Stimulated activated naive B cell treated with anti-CD40 and anti-IgM and Interleukin-4, amounts not matched to agents 10 μg/mL and 1 μg/mL and 100 μg/mL, for 72 hours (primary cell): ENCODE results near the gene TMEM245.
A peak's percentile ranks its signal among the peaks of the same experiment; 100 is the strongest.

Source experiments
- ATAC-seq, 2 donors: fragments of 150-1000 bp; cut with Tn5 transposase; replicated peaks; 2 replicates each; pipeline ENCODE4 v1.10.0; 2021; ENCODE audit warnings: moderate library complexity in 1 of 2
- DNase-seq: peaks from one replicate; pipeline ENCODE4 v3.0.0; 2021
- H3K27ac Mint-ChIP-seq: one replicate; pipeline ENCODE4 v1.8.0; 2022; ENCODE audit warnings: mild to moderate bottlenecking, mixed read lengths
- H3K27me3 Mint-ChIP-seq, 2 donors: one replicate each; pipeline ENCODE4 v1.8.0; 2022; ENCODE audit warnings: mixed read lengths in 2 of 2
- H3K36me3 Mint-ChIP-seq, 2 donors: one replicate each; pipeline ENCODE4 v1.8.0; 2022; ENCODE audit warnings: mixed read lengths in 2 of 2, mild to moderate bottlenecking in 1 of 2
- H3K4me1 Mint-ChIP-seq, 2 donors: one replicate each; pipeline ENCODE4 v1.8.0; 2022; ENCODE audit warnings: mixed read lengths in 2 of 2, mild to moderate bottlenecking in 1 of 2
- H3K4me3 Mint-ChIP-seq, 2 donors: one replicate each; pipeline ENCODE4 v1.8.0; 2022; ENCODE audit warnings: mild to moderate bottlenecking in 2 of 2, mixed read lengths in 2 of 2, moderate library complexity in 1 of 2
- H3K9me3 Mint-ChIP-seq, 2 donors: one replicate each; pipeline ENCODE4 v1.8.0; 2022; ENCODE audit warnings: mixed read lengths in 2 of 2, mild to moderate bottlenecking in 1 of 2

TMEM245 gene

GRCh38 chr9:109028457-109028856 is 91.3 kb downstream of the TMEM245 start:
- peaks cover 38 to 44% of the 10 kb centered on the region in 2 donors for H3K36me3 Mint-ChIP-seq
- DNase-seq (no peak), ATAC-seq (no peak)
- no peak overlapping the region for H3K4me3 Mint-ChIP-seq
- H3K27me3 Mint-ChIP-seq = no peaks in the 10 kb centered on the region
- H3K4me1 Mint-ChIP-seq = peaks cover 0 to 3% of the 10 kb centered on the region in 2 donors
- no peaks in the 10 kb centered on the region for H3K9me3 Mint-ChIP-seq
- no peak overlapping the region for H3K27ac Mint-ChIP-seq

GRCh38 chr9:109027176-109027575 is 92.6 kb downstream of the TMEM245 start:
- no peaks in the 10 kb centered on the region for H3K27me3 Mint-ChIP-seq
- peaks cover 0 to 3% of the 10 kb centered on the region in 2 donors for H3K4me1 Mint-ChIP-seq
- no peak overlapping the region for H3K27ac Mint-ChIP-seq
- H3K36me3 Mint-ChIP-seq = peaks cover 32 to 43% of the 10 kb centered on the region in 2 donors
- H3K4me3 Mint-ChIP-seq = no peak overlapping the region
- H3K9me3 Mint-ChIP-seq = no peaks in the 10 kb centered on the region
- ATAC-seq (no peak), DNase-seq (no peak)

GRCh38 chr9:109026306-109026705 is 93.4 kb downstream of the TMEM245 start:
- ATAC-seq (no peak), DNase-seq (no peak)
- Mint-ChIP-seq H3K27ac (no peak overlapping the region), H3K9me3 (no peaks in the 10 kb centered on the region), H3K4me3 (no peak overlapping the region), H3K4me1 (peaks cover 0 to 3% of the 10 kb centered on the region in 2 donors), H3K27me3 (no peaks in the 10 kb centered on the region), H3K36me3 (peaks cover 29 to 40% of the 10 kb centered on the region in 2 donors)

- H3K4me3 Mint-ChIP-seq = no peak overlapping the region
- no peaks in the 10 kb centered on the region for H3K9me3 Mint-ChIP-seq
- H3K4me1 Mint-ChIP-seq = peaks cover under 1 to 3% of the 10 kb centered on the region in 2 donors
- H3K27me3 Mint-ChIP-seq = no peaks in the 10 kb centered on the region
- DNase-seq = no peak
- H3K27ac Mint-ChIP-seq = no peak overlapping the region
- peaks cover 32 to 44% of the 10 kb centered on the region in 2 donors for H3K36me3 Mint-ChIP-seq
- no peak for ATAC-seq
Measured at GRCh38 chr9:109022873-109023272, 96.9 kb downstream of the TMEM245 start.

GRCh38 chr9:109020581-109021511 is 98.9 kb downstream of the TMEM245 start:
- Mint-ChIP-seq H3K27ac (no peak overlapping the region), H3K9me3 (no peaks in the 10 kb centered on the region), H3K27me3 (no peaks in the 10 kb centered on the region), H3K36me3 (peaks cover 23 to 32% of the 10 kb centered on the region in 2 donors), H3K4me3 (no peak overlapping the region), H3K4me1 (peaks cover 7 to 17% of the 10 kb centered on the region in 2 donors)
- ATAC-seq (no peak), DNase-seq (no peak)

- peaks cover 7 to 18% of the 10 kb centered on the region in 2 donors for H3K4me1 Mint-ChIP-seq
- H3K9me3 Mint-ChIP-seq = no peaks in the 10 kb centered on the region
- peaks cover 23 to 30% of the 10 kb centered on the region in 2 donors for H3K36me3 Mint-ChIP-seq
- no peak overlapping the region for H3K27ac Mint-ChIP-seq
- ATAC-seq (no peak), DNase-seq (no peak)
- no peak overlapping the region for H3K4me3 Mint-ChIP-seq
- H3K27me3 Mint-ChIP-seq = no peaks in the 10 kb centered on the region
Measured at GRCh38 chr9:109020113-109020512, 99.6 kb downstream of the TMEM245 start.

- no peak overlapping the region for H3K4me3 Mint-ChIP-seq
- no peak overlapping the region for H3K27ac Mint-ChIP-seq
- no peaks in the 10 kb centered on the region for H3K9me3 Mint-ChIP-seq
- H3K4me1 Mint-ChIP-seq = peaks cover 7 to 18% of the 10 kb centered on the region in 2 donors
- no peak for ATAC-seq
- H3K27me3 Mint-ChIP-seq = no peaks in the 10 kb centered on the region
- H3K36me3 Mint-ChIP-seq = peaks cover 17 to 23% of the 10 kb centered on the region in 2 donors
- DNase-seq = no peak
Measured at GRCh38 chr9:109019420-109019819, 100.3 kb downstream of the TMEM245 start.

GRCh38 chr9:109017493-109017892 is 102.3 kb downstream of the TMEM245 start:
- H3K27ac Mint-ChIP-seq = no peak overlapping the region
- H3K4me1 Mint-ChIP-seq = peaks cover 10 to 30% of the 10 kb centered on the region in 2 donors
- no peaks in the 10 kb centered on the region for H3K27me3 Mint-ChIP-seq
- ATAC-seq = peak; percentile 56 to 62
- H3K36me3 Mint-ChIP-seq = peaks cover 10 to 17% of the 10 kb centered on the region in 2 donors
- no peak for DNase-seq
- no peak overlapping the region for H3K4me3 Mint-ChIP-seq
- no peaks in the 10 kb centered on the region for H3K9me3 Mint-ChIP-seq

- Mint-ChIP-seq H3K9me3 (no peaks in the 10 kb centered on the region), H3K4me3 (no peak overlapping the region), H3K36me3 (peaks cover 10 to 14% of the 10 kb centered on the region in 2 donors), H3K4me1 (peaks cover 13 to 34% of the 10 kb centered on the region in 2 donors), H3K27me3 (no peaks in the 10 kb centered on the region), H3K27ac (no peak overlapping the region)
- ATAC-seq = no peak
- DNase-seq = no peak
Measured at GRCh38 chr9:109017061-109017460, 102.7 kb downstream of the TMEM245 start.

GRCh38 chr9:109016132-109016531 is 103.6 kb downstream of the TMEM245 start:
- H3K4me1 Mint-ChIP-seq = peaks cover 21 to 43% of the 10 kb centered on the region in 2 donors
- peaks cover 2 to 4% of the 10 kb centered on the region in 2 donors for H3K27me3 Mint-ChIP-seq
- H3K27ac Mint-ChIP-seq = no peak overlapping the region
- no peaks in the 10 kb centered on the region for H3K9me3 Mint-ChIP-seq
- peaks cover 10 to 14% of the 10 kb centered on the region in 2 donors for H3K36me3 Mint-ChIP-seq
- no peak for DNase-seq
- H3K4me3 Mint-ChIP-seq = no peak overlapping the region
- no peak for ATAC-seq

GRCh38 chr9:109014608-109015280 is 105.0 kb downstream of the TMEM245 start:
- Mint-ChIP-seq H3K4me1 (peaks cover 25 to 49% of the 10 kb centered on the region in 2 donors), H3K27me3 (peaks cover 7 to 8% of the 10 kb centered on the region in 2 donors), H3K36me3 (peaks cover 9 to 12% of the 10 kb centered on the region in 2 donors), H3K27ac (no peak overlapping the region), H3K9me3 (no peaks in the 10 kb centered on the region), H3K4me3 (no peak overlapping the region)
- no peak for DNase-seq
- no peak for ATAC-seq

GRCh38 chr9:109013679-109014607 is 105.8 kb downstream of the TMEM245 start:
- no peaks in the 10 kb centered on the region for H3K9me3 Mint-ChIP-seq
- H3K4me1 Mint-ChIP-seq = peaks cover 25 to 49% of the 10 kb centered on the region in 2 donors
- H3K36me3 Mint-ChIP-seq = peaks cover 1 to 4% of the 10 kb centered on the region in 2 donors
- H3K27me3 Mint-ChIP-seq = peaks cover 8 to 12% of the 10 kb centered on the region in 2 donors
- H3K27ac Mint-ChIP-seq = no peak overlapping the region
- DNase-seq = no peak
- peak overlapping the region; percentile 82 to 92 for H3K4me3 Mint-ChIP-seq
- ATAC-seq = no peak

GRCh38 chr9:109012876-109013678 is 106.7 kb downstream of the TMEM245 start, which contains the start of gene CTNNAL1:
CTNNAL1 (minus strand) TSS chr9:109013499; CDS start chr9:109013442, 57 bp downstream.
- H3K36me3 Mint-ChIP-seq = no peaks in the 10 kb centered on the region
- no peaks in the 10 kb centered on the region for H3K9me3 Mint-ChIP-seq
- H3K4me1 Mint-ChIP-seq = peaks cover 25 to 49% of the 10 kb centered on the region in 2 donors
- H3K27ac Mint-ChIP-seq = peak within 1 kb of the TSS; percentile 93
- DNase-seq = peak; percentile 72
- H3K27me3 Mint-ChIP-seq = peaks cover 8 to 12% of the 10 kb centered on the region in 2 donors
- peak; percentile 82 to 89 for ATAC-seq
- H3K4me3 Mint-ChIP-seq = peak within 1 kb of the TSS; percentile 92 to 97
